IPS-18c (cell line): ENCODE measurements around the gene CTIF.
"Not testable (repeated sequence)": the region's sequence is repeated elsewhere in the genome, so short reads cannot be mapped to it uniquely, and the experiment has no call there.

ENCODE experiments used
- H3K4me3 ChIP-seq: 2 replicates; pipeline ENCODE4 v1.7.0; 2013; ENCODE audit warnings: low read depth, mild to moderate bottlenecking, low read length, moderate library complexity; ENCODE audit not compliant: insufficient read depth
- H3K9me3 ChIP-seq: one replicate; pipeline ENCODE4 v1.6.1; 2013; ENCODE audit warnings: mild to moderate bottlenecking, low read length, moderate library complexity; ENCODE audit not compliant: control insufficient read depth, insufficient read depth

CTIF gene

GRCh38 chr18:48706731-48707130, 167.9 kb downstream of the CTIF start:
- no peaks in the 10 kb centered on the region for H3K9me3 ChIP-seq

GRCh38 chr18:48707636-48708296, 168.9 kb downstream of the CTIF start:
- no peak overlapping the region for H3K4me3 ChIP-seq
- no peaks in the 10 kb centered on the region for H3K9me3 ChIP-seq

More at GRCh38 chr18:48706731-48707130, 167.9 kb downstream of the CTIF start:
- no peak overlapping the region for H3K4me3 ChIP-seq

- Histone ChIP-seq H3K4me3 (no peak overlapping the region), H3K9me3 (no peaks in the 10 kb centered on the region)
Observed at GRCh38 chr18:48708807-48709206, 170.0 kb downstream of the CTIF start.

GRCh38 chr18:48709371-48710062, 170.7 kb downstream of the CTIF start:
- H3K4me3 ChIP-seq: no peak overlapping the region
- H3K9me3 ChIP-seq: no peaks in the 10 kb centered on the region

GRCh38 chr18:48711651-48712486, 173.0 kb downstream of the CTIF start:
- Histone ChIP-seq H3K9me3 (no peaks in the 10 kb centered on the region), H3K4me3 (no peak overlapping the region)

GRCh38 chr18:48713309-48713708, 174.5 kb downstream of the CTIF start:
- H3K9me3 ChIP-seq: no peaks in the 10 kb centered on the region
- no peak overlapping the region for H3K4me3 ChIP-seq

GRCh38 chr18:48714873-48715272, 176.0 kb downstream of the CTIF start:
- Histone ChIP-seq H3K4me3 (no peak overlapping the region), H3K9me3 (no peaks in the 10 kb centered on the region)

GRCh38 chr18:48715711-48716361, 177.0 kb downstream of the CTIF start:
- no peaks in the 10 kb centered on the region for H3K9me3 ChIP-seq
- no peak overlapping the region for H3K4me3 ChIP-seq

- not testable (repeated sequence) for H3K4me3 ChIP-seq, H3K9me3 ChIP-seq
Observed at GRCh38 chr18:48717227-48717626, 178.4 kb downstream of the CTIF start.

- no peaks in the 10 kb centered on the region for H3K9me3 ChIP-seq
Observed at GRCh38 chr18:48718251-48718959, 179.6 kb downstream of the CTIF start.

GRCh38 chr18:48719388-48719787, 180.6 kb downstream of the CTIF start:
- H3K9me3 ChIP-seq: no peaks in the 10 kb centered on the region
- no peak overlapping the region for H3K4me3 ChIP-seq

More at GRCh38 chr18:48718251-48718959, 179.6 kb downstream of the CTIF start:
- H3K4me3 ChIP-seq: no peak overlapping the region

GRCh38 chr18:48719974-48720654, 181.3 kb downstream of the CTIF start:
- Histone ChIP-seq H3K9me3 (no peaks in the 10 kb centered on the region), H3K4me3 (no peak overlapping the region)

GRCh38 chr18:48720655-48721025, 181.8 kb downstream of the CTIF start:
- H3K9me3 ChIP-seq: no peaks in the 10 kb centered on the region
- H3K4me3 ChIP-seq: no peak overlapping the region

- H3K9me3 ChIP-seq: no peaks in the 10 kb centered on the region
Observed at GRCh38 chr18:48721312-48721711, 182.5 kb downstream of the CTIF start.

GRCh38 chr18:48723016-48723415, 184.2 kb downstream of the CTIF start:
- no peaks in the 10 kb centered on the region for H3K9me3 ChIP-seq
- H3K4me3 ChIP-seq: no peak overlapping the region

More at GRCh38 chr18:48721312-48721711, 182.5 kb downstream of the CTIF start:
- no peak overlapping the region for H3K4me3 ChIP-seq

- H3K9me3 ChIP-seq: no peaks in the 10 kb centered on the region
- H3K4me3 ChIP-seq: no peak overlapping the region
Observed at GRCh38 chr18:48723837-48724236, 185.0 kb downstream of the CTIF start.
